A549 (cell line): ENCODE measurements around the gene ATXN7L1. TPM values are rescaled to one million over a fixed set of nuclear protein-coding genes. Genes with fewer than 3 reads are reported as not detected.

Experiments
- ATAC-seq, 2 experiments: fragments of 200-7000 bp in 1 of 2; fragments of >200 bp in 1 of 2; cut with Nextera tagmentation in 1 of 2; cut with Tn5 transposase in 1 of 2; 3 replicates each; pipeline versions ENCODE4 v1.8.0 to v1.9.1; 2018 to 2020; ENCODE audit warnings: mild to moderate bottlenecking in 1 of 2, moderate library complexity in 1 of 2
- CTCF ChIA-PET: fragments of 300-600 bp; sonication (Branson Sonifier 250); formaldehyde crosslinking; extraction: SDS; loops from one replicate; lab custom pipeline; 2021; ENCODE audit warnings: antibody characterized with exemption, inconsistent platforms; lab: Yijun Ruan, JAX
- POLR2A ChIA-PET: fragments of 350-600 bp; formaldehyde crosslinking; extraction: SDS; loops from one replicate; lab custom pipeline; 2021; ENCODE audit warnings: antibody characterized with exemption, inconsistent platforms; lab: Yijun Ruan, JAX
- DNase-seq, 2 experiments: peaks; one replicate each; pipeline versions ENCODE4 v3.0.0 to v3.0.0-alpha.2; 2011 to 2016; ENCODE audit warnings: low read depth in 1 of 2, low spot score in 1 of 2
- FAIRE-seq: peaks from 2 replicates; lab custom pipeline; 2011; peaks lifted over from hg19 to GRCh38; lab: Jason Lieb, UNC
- H3K27ac ChIP-seq, 2 experiments: fragments of >200 bp; sonication (Bioruptor Twin); formaldehyde crosslinking; 3 replicates each; pipeline ENCODE4 v1.5.1; 2016 to 2017
- H3K4me1 ChIP-seq: fragments of >200 bp; sonication (Bioruptor Twin); formaldehyde crosslinking; 3 replicates; pipeline ENCODE4 v1.6.1; 2016
- H3K4me2 ChIP-seq: fragments of >200 bp; sonication (Bioruptor Twin); formaldehyde crosslinking; 3 replicates; pipeline ENCODE4 v1.6.1; 2016
- H3K4me3 ChIP-seq: fragments of >200 bp; sonication (Bioruptor Twin); formaldehyde crosslinking; 3 replicates; pipeline ENCODE4 v1.5.1; 2016
- H3K9me3 ChIP-seq: fragments of >200 bp; sonication (Bioruptor Twin); formaldehyde crosslinking; 3 replicates; pipeline ENCODE4 v1.6.1; 2016
- BHLHE40 ChIP-seq: IDR thresholded peaks from 2 replicates; pipeline ENCODE4 v1.6.1; 2012; ENCODE audit warnings: low read depth, low read length, inconsistent platforms
- CBX8 ChIP-seq: fragments of 200-600 bp; sonication (generic); IDR thresholded peaks from 2 replicates; pipeline ENCODE4 v1.6.1; 2016
- CEBPB ChIP-seq, 2 experiments: fragments of >200 bp in 1 of 2; sonication (Bioruptor Twin) in 1 of 2; formaldehyde crosslinking in 1 of 2; IDR thresholded peaks; 2 replicates each; pipeline ENCODE4 v1.6.1; 2012 to 2016
- CHD2 ChIP-seq: fragments of 150-350 bp; IDR thresholded peaks from 2 replicates; pipeline ENCODE4 v1.6.1; 2014; ENCODE audit warnings: low read length; ENCODE audit not compliant: partially characterized antibody
- EHF ChIP-seq: fragments of 250-450 bp; sonication (Bioruptor Pico); IDR thresholded peaks from 2 replicates; pipeline ENCODE4 v1.5.0; 2020; ENCODE audit warnings: mild to moderate bottlenecking
- ELK1 ChIP-seq: fragments of 150-350 bp; IDR thresholded peaks from 2 replicates; pipeline ENCODE4 v1.6.1; 2014; ENCODE audit warnings: low read depth, mild to moderate bottlenecking, low read length
- FOSB ChIP-seq: fragments of 250-450 bp; sonication (Bioruptor Pico); IDR thresholded peaks from 2 replicates; pipeline ENCODE4 v1.5.0; 2020; ENCODE audit warnings: mild to moderate bottlenecking, moderate library complexity
- FOSL2 ChIP-seq, 2 experiments: fragments of 450-650 bp in 1 of 2; fragments of >200 bp in 1 of 2; sonication (Bioruptor Twin) in 1 of 2; formaldehyde crosslinking; IDR thresholded peaks; 2 replicates each; pipeline versions ENCODE4 v1.5.0 to v1.6.1; 2016 to 2020; ENCODE audit warnings: mild to moderate bottlenecking in 1 of 2, moderate library complexity in 1 of 2
- FOXS1 ChIP-seq: fragments of 250-450 bp; sonication (Bioruptor Pico); IDR thresholded peaks from 2 replicates; pipeline ENCODE4 v1.5.0; 2020; ENCODE audit warnings: mild to moderate bottlenecking, moderate library complexity
- HDAC2 ChIP-seq: fragments of 200-600 bp; sonication (generic); IDR thresholded peaks from 2 replicates; pipeline ENCODE4 v1.6.1; 2016
- HES2 ChIP-seq: fragments of >200 bp; sonication (Bioruptor Twin); formaldehyde crosslinking; IDR thresholded peaks from 2 replicates; pipeline ENCODE4 v1.6.1; 2016
- HOXB13 ChIP-seq: fragments of 250-450 bp; sonication (Bioruptor Pico); IDR thresholded peaks from 2 replicates; pipeline ENCODE4 v1.5.0; 2020; ENCODE audit warnings: low read depth, mild to moderate bottlenecking, moderate library complexity
- JUN ChIP-seq, 2 experiments: fragments of >200 bp; sonication (Bioruptor Twin); formaldehyde crosslinking; IDR thresholded peaks; 2 replicates in 1 of 2; 3 replicates in 1 of 2; pipeline ENCODE4 v1.6.1; 2016 to 2017
- KDM1A ChIP-seq: fragments of 200-600 bp; sonication (generic); IDR thresholded peaks from 2 replicates; pipeline ENCODE4 v1.6.1; 2016; ENCODE audit warnings: low read depth, mild to moderate bottlenecking
- MAZ ChIP-seq: fragments of 150-350 bp; IDR thresholded peaks from 2 replicates; pipeline ENCODE4 v1.6.1; 2014; ENCODE audit warnings: antibody characterized with exemption, low read depth, low read length, borderline replicate concordance
- RAD21 ChIP-seq, 2 experiments: fragments of >200 bp in 1 of 2; sonication (Bioruptor Twin) in 1 of 2; formaldehyde crosslinking in 1 of 2; IDR thresholded peaks in 1 of 2; conservative IDR thresholded peaks in 1 of 2; 2 replicates in 1 of 2; 3 replicates in 1 of 2; pipeline ENCODE4 v1.6.1; 2012 to 2018; ENCODE audit warnings: inconsistent platforms in 1 of 2
- SMC3 ChIP-seq: fragments of >200 bp; sonication (Bioruptor Twin); formaldehyde crosslinking; IDR thresholded peaks from 3 replicates; pipeline ENCODE4 v1.6.1; 2018; ENCODE audit warnings: inconsistent platforms
- USF2 ChIP-seq: fragments of 450-650 bp; IDR thresholded peaks from 2 replicates; pipeline ENCODE4 v1.6.1; 2014; ENCODE audit warnings: antibody characterized with exemption
- ZC3H11A ChIP-seq: fragments of 450-650 bp; IDR thresholded peaks from 2 replicates; pipeline ENCODE4 v1.6.1; 2014; ENCODE audit warnings: antibody characterized with exemption, mild to moderate bottlenecking
- WGBS: methylation state at CpG from one replicate; pipeline ENCODE4 v1.1.6; 2017; ENCODE audit errors: missing lambda C conversion rate; 5-methylcytosine and 5-hydroxymethylcytosine counted together
- polyA plus RNA-seq, 4 experiments: library from polyadenylated mRNA; depleted of rRNA in 3 of 4; stranded (reverse); fragments of >200 nt; fragmentation: RNase III in 1 of 4; extraction: RNeasy Plus Mini Kit Qiagen cat#74134 plus additional on column Dnase treatment in 1 of 4; gene quantifications; 2 replicates in 3 of 4; 3 replicates in 1 of 4; pipeline ENCODE4 v1.2.3, GENCODE V29; 2011 to 2017

ATXN7L1 gene
- polyA plus RNA-seq, 2 of the 4 experiments (the other 2 are of a cell fraction): 4.5 to 5.7 TPM

- TF ChIP-seq SMC3 (no peak), MAZ (no peak), ELK1 (no peak)
- TF ChIP-seq, all 56 proteins: peak for 0
These were observed 33.3 kb upstream of the ATXN7L1 start (continued) for GRCh38 chr7:105909742-105910141.

- no peak overlapping the region for H3K4me2 ChIP-seq
- ATAC-seq (no peak), DNase-seq (no peak), FAIRE-seq (no peak)
- 92% methylated on average over 9 of the region's 9 CpGs for WGBS
- no peaks in the 10 kb centered on the region; the same call in 2 of the 3 replicates for H3K9me3 ChIP-seq
- H3K4me3 ChIP-seq: no peak overlapping the region
- POLR2A ChIA-PET: no interaction called here
- TF ChIP-seq KDM1A: peak; percentile 63; the same call in 1 of the 2 replicates
- TF ChIP-seq HDAC2: no peak
- CTCF ChIA-PET: interaction anchor here (1.1 to 1.7 kb wide), 3 partner anchors 30 to 142 kb away, joined by 3 to 5 read pairs (median 3); partner anchors contain the start of gene ATXN7L1
- no peak overlapping the region for H3K27ac ChIP-seq
- H3K4me1 ChIP-seq: no peaks in the 10 kb centered on the region
These were observed 30.9 kb upstream of the ATXN7L1 start for GRCh38 chr7:105907129-105907846.

- FAIRE-seq (no peak), DNase-seq (no peak), ATAC-seq (no peak)
- Histone ChIP-seq H3K4me1 (no peaks in the 10 kb centered on the region), H3K4me3 (no peak overlapping the region), H3K9me3 (no peaks in the 10 kb centered on the region; the same call in 2 of the 3 replicates), H3K27ac (no peak overlapping the region), H3K4me2 (no peak overlapping the region)
- CTCF ChIA-PET: interaction anchor here (1.1 to 1.7 kb wide), 3 partner anchors 30 to 141 kb away, joined by 3 to 5 read pairs (median 3); partner anchors contain the start of gene ATXN7L1
- POLR2A ChIA-PET: no interaction called here
- 68% methylated on average over 2 of the region's 2 CpGs for WGBS
- no peak for TF ChIP-seq CHD2
- no peak for TF ChIP-seq USF2
- no peak for TF ChIP-seq MAZ
- TF ChIP-seq JUN (IDR thresholded peaks at IDR 0.05): no peak
- no peak for TF ChIP-seq FOSL2 (IDR thresholded peaks at IDR 0.05)
- no peak for TF ChIP-seq FOSL2 (CRISPR knock-in tag; IDR thresholded peaks at IDR 0.05)
- no peak for TF ChIP-seq SMC3
- no peak for TF ChIP-seq ZC3H11A
- TF ChIP-seq HOXB13 (CRISPR knock-in tag): no peak
- no peak for TF ChIP-seq EHF (CRISPR knock-in tag)
- no peak for TF ChIP-seq FOSB (CRISPR knock-in tag)
- no peak for TF ChIP-seq CEBPB (IDR thresholded peaks at IDR 0.05)
- TF ChIP-seq RAD21 (conservative IDR thresholded peaks at IDR 0.05 in 1 of 2, IDR thresholded peaks at IDR 0.05 in 1 of 2): no peak
- no peak for TF ChIP-seq CBX8
- no peak for TF ChIP-seq HES2
- no peak for TF ChIP-seq FOXS1 (CRISPR knock-in tag)
- no peak for TF ChIP-seq BHLHE40
These were observed 30.3 kb upstream of the ATXN7L1 start for GRCh38 chr7:105906695-105907094.
